Measurements from ENCODE around the gene RGS4. TPM values are rescaled to one million over a fixed set of nuclear protein-coding genes. Genes with fewer than 3 reads are reported as not detected.

Gene RGS4
- total RNA-seq, 2 donors from 2014 or later: not detected

- no peaks in the 10 kb centered on the region for H3K9me3 ChIP-seq (ENCODE audit: control insufficient read depth, low read length, poor library complexity, severe bottlenecking)
- H3K27ac Mint-ChIP-seq: no peak overlapping the region
- H3K4me1 Mint-ChIP-seq: no peaks in the 10 kb centered on the region
- H3K4me3 Mint-ChIP-seq: no peak overlapping the region
- peaks cover 40% of the 10 kb centered on the region for H3K27me3 Mint-ChIP-seq
- ATAC-seq: no peak
- no peaks in the 10 kb centered on the region for H3K36me3 Mint-ChIP-seq (ENCODE audit: low read depth)
- DNase-seq: no peak
Measured at GRCh38 chr1:163054181-163054591, 15.0 kb upstream of the RGS4 start.

GRCh38 chr1:163055005-163055404, 14.2 kb upstream of the RGS4 start:
- peaks cover 36% of the 10 kb centered on the region for H3K27me3 Mint-ChIP-seq
- H3K27ac Mint-ChIP-seq: no peak overlapping the region
- H3K4me3 Mint-ChIP-seq: no peak overlapping the region
- no peak for ATAC-seq
- no peaks in the 10 kb centered on the region for H3K9me3 ChIP-seq (ENCODE audit: control insufficient read depth, low read length, poor library complexity, severe bottlenecking)
- no peaks in the 10 kb centered on the region for H3K4me1 Mint-ChIP-seq
- H3K36me3 Mint-ChIP-seq (ENCODE audit: low read depth): no peaks in the 10 kb centered on the region
- DNase-seq: no peak

- no peak overlapping the region for H3K4me3 Mint-ChIP-seq
- ATAC-seq: no peak
- peaks cover 33% of the 10 kb centered on the region for H3K27me3 Mint-ChIP-seq
Measured at GRCh38 chr1:163055531-163055930, 13.6 kb upstream of the RGS4 start.

GRCh38 chr1:163056831-163057230, 12.3 kb upstream of the RGS4 start:
- H3K36me3 Mint-ChIP-seq (ENCODE audit: low read depth): no peaks in the 10 kb centered on the region
- H3K27me3 Mint-ChIP-seq: peaks cover 31% of the 10 kb centered on the region
- H3K9me3 ChIP-seq (ENCODE audit: control insufficient read depth, low read length, poor library complexity, severe bottlenecking): no peaks in the 10 kb centered on the region
- no peak overlapping the region for H3K4me3 Mint-ChIP-seq
- no peak for DNase-seq
- H3K4me1 Mint-ChIP-seq: no peaks in the 10 kb centered on the region
- no peak for ATAC-seq
- no peak overlapping the region for H3K27ac Mint-ChIP-seq

More at GRCh38 chr1:163055531-163055930, 13.6 kb upstream of the RGS4 start:
- no peak overlapping the region for H3K27ac Mint-ChIP-seq
- H3K9me3 ChIP-seq (ENCODE audit: control insufficient read depth, low read length, poor library complexity, severe bottlenecking): no peaks in the 10 kb centered on the region
- H3K4me1 Mint-ChIP-seq: no peaks in the 10 kb centered on the region
- DNase-seq: no peak
- no peaks in the 10 kb centered on the region for H3K36me3 Mint-ChIP-seq (ENCODE audit: low read depth)

- peaks cover 14% of the 10 kb centered on the region for H3K27me3 Mint-ChIP-seq
- no peak for ATAC-seq
- no peaks in the 10 kb centered on the region for H3K4me1 Mint-ChIP-seq
- no peaks in the 10 kb centered on the region for H3K36me3 Mint-ChIP-seq (ENCODE audit: low read depth)
- H3K4me3 Mint-ChIP-seq: no peak overlapping the region
- H3K9me3 ChIP-seq (ENCODE audit: control insufficient read depth, low read length, poor library complexity, severe bottlenecking): no peaks in the 10 kb centered on the region
- no peak overlapping the region for H3K27ac Mint-ChIP-seq
- DNase-seq: no peak
Measured at GRCh38 chr1:163060343-163061007, 8.7 kb upstream of the RGS4 start.

GRCh38 chr1:163063143-163063542, 6.0 kb upstream of the RGS4 start:
- H3K27ac Mint-ChIP-seq: no peak overlapping the region
- DNase-seq: no peak
- H3K36me3 Mint-ChIP-seq (ENCODE audit: low read depth): no peaks in the 10 kb centered on the region
- no peak overlapping the region for H3K4me3 Mint-ChIP-seq
- H3K4me1 Mint-ChIP-seq: no peaks in the 10 kb centered on the region
- H3K9me3 ChIP-seq (ENCODE audit: control insufficient read depth, low read length, poor library complexity, severe bottlenecking): no peaks in the 10 kb centered on the region
- peaks cover 26% of the 10 kb centered on the region for H3K27me3 Mint-ChIP-seq
- no peak for ATAC-seq

- DNase-seq: no peak
- peaks cover 31% of the 10 kb centered on the region for H3K27me3 Mint-ChIP-seq
- ATAC-seq: no peak
- H3K9me3 ChIP-seq (ENCODE audit: control insufficient read depth, low read length, poor library complexity, severe bottlenecking): no peaks in the 10 kb centered on the region
- H3K4me3 Mint-ChIP-seq: no peak overlapping the region
- no peaks in the 10 kb centered on the region for H3K4me1 Mint-ChIP-seq
- no peak overlapping the region for H3K27ac Mint-ChIP-seq
- no peaks in the 10 kb centered on the region for H3K36me3 Mint-ChIP-seq (ENCODE audit: low read depth)
Measured at GRCh38 chr1:163063610-163064009, 5.6 kb upstream of the RGS4 start.

- Mint-ChIP-seq H3K27me3 (peaks cover 53% of the 10 kb centered on the region), H3K4me1 (no peaks in the 10 kb centered on the region), H3K27ac (no peak overlapping the region), H3K4me3 (no peak overlapping the region), H3K36me3 (ENCODE audit: low read depth) (peaks cover 2% of the 10 kb centered on the region)
- ATAC-seq (no peak), DNase-seq (no peak)
- no peaks in the 10 kb centered on the region for H3K9me3 ChIP-seq (ENCODE audit: control insufficient read depth, low read length, poor library complexity, severe bottlenecking)
Measured at GRCh38 chr1:163066168-163066567, 3.0 kb upstream of the RGS4 start.

GRCh38 chr1:163066686-163067085, 2.5 kb upstream of the RGS4 start:
- Mint-ChIP-seq H3K27ac (no peak overlapping the region), H3K27me3 (peaks cover 51% of the 10 kb centered on the region), H3K4me3 (no peak overlapping the region), H3K4me1 (no peaks in the 10 kb centered on the region), H3K36me3 (ENCODE audit: low read depth) (peaks cover 2% of the 10 kb centered on the region)
- no peak for DNase-seq
- no peak for ATAC-seq
- no peaks in the 10 kb centered on the region for H3K9me3 ChIP-seq (ENCODE audit: control insufficient read depth, low read length, poor library complexity, severe bottlenecking)

GRCh38 chr1:163068716-163069115, 445 bp upstream of the RGS4 start:
- peaks cover 61% of the 10 kb centered on the region for H3K27me3 Mint-ChIP-seq
- no peaks in the 10 kb centered on the region for H3K9me3 ChIP-seq (ENCODE audit: control insufficient read depth, low read length, poor library complexity, severe bottlenecking)
- no peaks in the 10 kb centered on the region for H3K4me1 Mint-ChIP-seq
- H3K36me3 Mint-ChIP-seq (ENCODE audit: low read depth): peaks cover 2% of the 10 kb centered on the region
- no peak overlapping the region for H3K27ac Mint-ChIP-seq
- ATAC-seq: no peak
- H3K4me3 Mint-ChIP-seq: no peak overlapping the region
- DNase-seq: no peak

- Mint-ChIP-seq H3K36me3 (ENCODE audit: low read depth) (peaks cover 2% of the 10 kb centered on the region), H3K27ac (no peak overlapping the region), H3K27me3 (peaks cover 69% of the 10 kb centered on the region), H3K4me1 (no peaks in the 10 kb centered on the region), H3K4me3 (no peak overlapping the region)
- ATAC-seq (no peak), DNase-seq (no peak)
- H3K9me3 ChIP-seq (ENCODE audit: control insufficient read depth, low read length, poor library complexity, severe bottlenecking): no peaks in the 10 kb centered on the region
Measured at GRCh38 chr1:163069655-163070277, 605 bp downstream of the RGS4 start.

GRCh38 chr1:163071405-163072255, 2.5 kb downstream of the RGS4 start:
- Mint-ChIP-seq H3K27ac (no peak overlapping the region), H3K27me3 (peaks cover 75% of the 10 kb centered on the region), H3K4me3 (no peak overlapping the region), H3K36me3 (ENCODE audit: low read depth) (peaks cover 2% of the 10 kb centered on the region), H3K4me1 (no peaks in the 10 kb centered on the region)
- ATAC-seq (peak; percentile 30), DNase-seq (peak in 1 of 3 donors; percentile 17)
- H3K9me3 ChIP-seq (ENCODE audit: control insufficient read depth, low read length, poor library complexity, severe bottlenecking): no peaks in the 10 kb centered on the region

GRCh38 chr1:163072658-163073057, 3.5 kb downstream of the RGS4 start:
- no peak for ATAC-seq
- no peak overlapping the region for H3K27ac Mint-ChIP-seq
- H3K36me3 Mint-ChIP-seq (ENCODE audit: low read depth): peaks cover 2% of the 10 kb centered on the region
- peaks cover 72% of the 10 kb centered on the region for H3K27me3 Mint-ChIP-seq
- no peaks in the 10 kb centered on the region for H3K4me1 Mint-ChIP-seq
- no peak overlapping the region for H3K4me3 Mint-ChIP-seq
- H3K9me3 ChIP-seq (ENCODE audit: control insufficient read depth, low read length, poor library complexity, severe bottlenecking): no peaks in the 10 kb centered on the region
- no peak for DNase-seq

Measured in T-helper 17 cell (primary cell).